H54 (cell line): Measurements from ENCODE around the gene KEAP1.
"Not testable (repeated sequence)": the region's sequence is repeated elsewhere in the genome, so short reads cannot be mapped to it uniquely, and the experiment has no call there.

Experiments
- DNase-seq: peaks from one replicate; pipeline ENCODE4 v3.0.0; 2011; ENCODE audit warnings: low spot score, mixed read lengths; ENCODE audit not compliant: insufficient read length
- FAIRE-seq: peaks from 3 replicates; lab custom pipeline; 2011; peaks lifted over from hg19 to GRCh38; lab: Jason Lieb, UNC
- POLR2A ChIP-seq: IDR thresholded peaks from 2 replicates; pipeline ENCODE4 v1.6.1; 2011; ENCODE audit warnings: low read depth, mild to moderate bottlenecking, low read length

KEAP1 gene

DNA sequence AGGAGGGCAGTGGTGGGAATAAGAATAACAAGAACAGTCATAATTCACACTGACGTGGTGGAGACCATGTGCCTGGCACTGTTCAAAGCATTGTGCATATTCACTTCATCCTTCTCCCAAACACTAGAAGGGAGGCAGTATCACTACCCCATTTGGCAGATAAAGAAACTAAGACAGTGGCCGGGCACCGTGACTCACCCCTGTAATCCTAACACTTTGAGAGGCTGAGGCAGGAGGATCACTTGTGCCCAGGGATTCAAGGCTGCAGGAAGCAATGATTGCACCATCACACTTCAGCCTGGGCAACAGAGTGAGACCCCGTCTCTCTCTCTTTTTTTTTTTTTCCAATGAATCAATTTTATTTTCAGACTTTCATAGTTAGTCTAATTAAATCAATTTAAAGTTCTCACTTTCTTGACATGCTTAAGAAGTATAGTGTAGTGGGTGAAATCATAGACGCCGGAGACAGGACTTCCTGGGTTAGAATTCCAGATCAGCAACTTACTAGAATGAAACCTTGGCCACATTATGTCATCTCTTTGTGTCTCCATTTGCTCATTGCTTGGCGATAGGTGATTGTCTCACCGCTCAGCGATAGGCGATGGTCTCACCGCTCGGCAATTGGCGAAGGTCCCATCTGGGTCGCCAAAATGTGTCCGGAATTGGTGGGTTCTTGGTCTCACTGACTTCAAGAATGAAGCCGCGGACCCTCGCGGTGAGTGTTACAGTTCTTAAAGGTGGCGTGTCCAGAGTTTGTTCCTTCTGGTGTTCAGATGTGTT is 35.2 kb upstream of the KEAP1 start:
- FAIRE-seq = no peak
- no peak for TF ChIP-seq POLR2A

DNA sequence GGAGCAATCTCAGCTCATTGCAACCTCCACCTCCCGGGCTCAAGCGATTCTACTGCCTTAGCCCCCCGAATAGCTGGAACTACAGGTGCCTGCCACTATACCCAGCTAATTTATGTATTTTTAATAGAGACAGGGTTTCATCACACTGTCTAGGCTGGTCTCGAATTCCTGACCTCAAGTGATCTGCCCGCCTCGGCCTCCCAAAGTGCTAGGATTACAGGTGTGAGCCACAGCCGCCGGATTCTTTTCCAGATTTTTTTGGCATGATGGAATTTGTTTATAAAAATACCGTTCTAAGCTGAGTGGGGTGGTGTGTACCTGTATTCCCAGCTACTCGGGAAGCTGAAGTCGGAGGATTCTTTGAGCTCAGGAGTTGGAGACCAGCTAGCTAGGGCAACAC is 34.5 kb upstream of the KEAP1 start:
- DNase-seq = no peak
- FAIRE-seq = no peak
- TF ChIP-seq POLR2A = no peak

More for the DNA sequence above, 35.2 kb upstream of the KEAP1 start:
- no peak for DNase-seq

DNA sequence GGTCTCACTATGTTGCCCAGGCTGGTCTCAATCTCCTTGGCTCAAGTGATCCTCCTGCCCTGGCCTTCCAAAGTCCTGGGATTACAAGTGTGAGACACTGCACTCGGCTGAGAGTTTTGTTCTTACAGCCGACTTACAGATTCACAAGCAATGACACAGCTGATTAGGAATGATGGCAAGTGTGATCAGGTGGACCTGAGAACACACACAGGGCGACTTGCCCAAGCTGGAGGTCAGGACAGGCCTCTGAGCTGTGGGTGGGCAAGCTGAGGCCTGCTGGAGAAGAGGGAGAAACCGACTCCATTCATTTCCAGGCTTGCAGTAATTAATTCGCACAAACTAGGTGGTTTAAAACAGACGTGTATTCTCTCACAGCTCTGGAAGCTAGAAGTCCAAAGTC is 32.5 kb upstream of the KEAP1 start:
- TF ChIP-seq POLR2A = no peak
- no peak for FAIRE-seq
- DNase-seq = no peak

DNA sequence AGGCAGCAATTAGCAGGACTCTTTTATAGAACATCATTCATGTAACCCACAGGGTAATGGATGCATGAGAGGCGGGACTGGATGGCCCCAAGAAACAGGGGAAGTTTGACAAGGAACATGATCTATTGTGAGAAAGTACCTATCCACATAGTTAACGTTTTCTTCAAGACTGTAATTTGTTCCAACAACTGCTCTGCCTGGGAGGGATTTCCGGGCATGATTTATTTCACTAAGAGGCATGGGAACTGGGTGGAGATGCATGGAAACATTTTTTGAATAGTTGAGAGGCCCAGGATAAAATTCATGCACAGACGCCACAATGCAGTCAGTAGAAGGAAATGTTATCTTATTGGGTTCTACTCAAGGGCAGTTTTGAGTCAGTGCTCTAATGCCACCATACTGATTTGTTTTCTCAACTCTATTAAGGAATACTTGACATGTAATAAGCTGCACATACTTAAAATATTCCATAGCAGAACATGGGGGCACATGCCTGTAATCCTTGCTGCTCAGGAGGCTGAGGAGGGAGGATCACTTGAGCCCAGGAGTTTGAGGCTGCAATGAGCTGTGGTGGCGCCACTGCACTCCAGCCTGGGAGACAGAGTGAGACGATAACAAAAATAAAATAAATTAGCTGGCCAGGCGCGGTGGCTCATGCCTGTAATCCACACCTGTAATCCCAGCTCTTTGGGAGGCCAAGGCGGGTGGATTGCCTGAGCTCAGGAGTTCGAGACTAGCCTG is 30.7 kb upstream of the KEAP1 start:
- no peak for DNase-seq

DNA sequence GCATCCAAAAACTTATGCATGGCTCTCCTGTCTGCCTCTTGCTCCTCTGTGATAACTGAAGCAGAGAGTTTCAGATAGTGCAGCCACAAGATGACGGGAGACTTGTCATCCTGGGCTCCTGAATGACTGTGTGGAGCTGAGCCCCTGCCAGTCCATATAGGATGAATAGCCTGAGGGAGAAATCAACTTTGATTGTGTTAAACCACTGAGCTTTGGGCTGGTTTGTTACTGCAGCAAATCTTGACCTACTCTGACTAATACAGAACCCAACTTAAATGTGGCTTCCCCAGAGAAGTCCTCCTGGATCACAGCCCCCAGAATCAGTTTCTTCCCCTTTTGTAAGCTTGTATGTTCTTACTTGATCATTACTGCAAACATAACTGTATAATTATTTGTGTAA is 29.3 kb upstream of the KEAP1 start:
- no peak for TF ChIP-seq POLR2A
- DNase-seq (no peak), FAIRE-seq (no peak)

More for the DNA sequence above, 30.7 kb upstream of the KEAP1 start:
- no peak for TF ChIP-seq POLR2A
- FAIRE-seq = no peak

DNA sequence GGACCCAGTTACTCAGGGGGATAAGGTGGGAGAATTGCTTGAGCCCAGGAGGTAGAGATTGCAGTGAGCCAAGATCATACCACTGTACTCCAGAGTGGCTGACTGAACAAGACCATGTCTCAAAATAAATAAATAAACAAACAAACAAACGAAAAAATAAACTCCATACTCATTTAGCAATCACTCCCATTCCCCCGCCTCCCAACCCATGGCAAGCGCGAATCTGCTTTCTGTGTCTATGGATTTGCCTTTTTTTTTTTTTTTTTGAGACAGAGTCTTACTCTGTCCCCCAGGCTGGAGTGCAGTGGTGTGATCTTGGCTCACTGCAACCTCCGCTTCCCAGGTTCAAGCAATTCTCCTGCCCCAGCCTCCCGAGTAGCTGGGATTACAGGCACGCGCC is 23.7 kb upstream of the KEAP1 start:
- not testable (repeated sequence) for DNase-seq, FAIRE-seq

DNA sequence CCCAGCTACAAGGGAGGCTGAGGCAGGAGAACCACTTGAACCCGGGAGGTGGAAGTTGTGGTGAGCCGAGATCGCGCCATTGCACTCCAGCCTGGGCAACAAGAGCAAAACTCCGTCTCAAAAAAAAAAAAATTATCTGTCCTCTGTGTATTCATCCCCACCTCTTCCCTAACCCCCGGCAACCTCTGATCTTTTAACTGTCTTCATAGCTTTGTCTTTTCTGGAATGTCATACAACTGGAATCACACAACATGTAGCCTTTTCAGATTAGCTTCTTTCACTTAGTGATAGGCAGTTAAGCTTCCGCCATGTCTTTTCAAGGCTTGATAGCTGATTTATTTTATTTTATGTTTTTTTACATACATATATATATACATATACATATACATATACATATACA is 22.5 kb upstream of the KEAP1 start:
- no peak for FAIRE-seq
- TF ChIP-seq POLR2A = no peak

DNA sequence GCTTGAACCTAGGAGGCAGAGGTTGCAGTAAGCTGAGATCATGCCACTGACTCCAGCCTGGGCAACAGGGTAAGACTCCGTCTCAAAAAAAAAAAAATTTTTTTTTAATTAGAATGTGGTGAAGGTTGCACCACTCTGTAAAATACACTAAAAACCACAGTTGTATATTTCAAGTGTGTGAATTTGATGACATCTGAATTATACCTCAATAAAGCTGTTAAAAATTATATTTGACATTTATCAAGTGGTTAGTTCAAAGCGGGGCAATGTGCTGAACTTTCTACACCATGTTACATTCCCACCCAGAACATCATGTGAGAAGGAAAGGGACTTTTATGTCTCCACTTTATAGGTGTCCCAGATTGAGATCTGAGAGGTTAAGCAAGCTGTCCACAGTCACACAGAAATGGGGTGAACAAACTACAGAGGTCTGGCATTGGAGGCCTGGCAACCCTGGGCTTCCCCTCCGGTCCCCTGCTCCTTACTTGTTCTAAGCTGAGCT is 20.0 kb upstream of the KEAP1 start:
- FAIRE-seq (no peak), DNase-seq (no peak)
- no peak for TF ChIP-seq POLR2A

More for the DNA sequence above, 22.5 kb upstream of the KEAP1 start:
- no peak for DNase-seq

DNA sequence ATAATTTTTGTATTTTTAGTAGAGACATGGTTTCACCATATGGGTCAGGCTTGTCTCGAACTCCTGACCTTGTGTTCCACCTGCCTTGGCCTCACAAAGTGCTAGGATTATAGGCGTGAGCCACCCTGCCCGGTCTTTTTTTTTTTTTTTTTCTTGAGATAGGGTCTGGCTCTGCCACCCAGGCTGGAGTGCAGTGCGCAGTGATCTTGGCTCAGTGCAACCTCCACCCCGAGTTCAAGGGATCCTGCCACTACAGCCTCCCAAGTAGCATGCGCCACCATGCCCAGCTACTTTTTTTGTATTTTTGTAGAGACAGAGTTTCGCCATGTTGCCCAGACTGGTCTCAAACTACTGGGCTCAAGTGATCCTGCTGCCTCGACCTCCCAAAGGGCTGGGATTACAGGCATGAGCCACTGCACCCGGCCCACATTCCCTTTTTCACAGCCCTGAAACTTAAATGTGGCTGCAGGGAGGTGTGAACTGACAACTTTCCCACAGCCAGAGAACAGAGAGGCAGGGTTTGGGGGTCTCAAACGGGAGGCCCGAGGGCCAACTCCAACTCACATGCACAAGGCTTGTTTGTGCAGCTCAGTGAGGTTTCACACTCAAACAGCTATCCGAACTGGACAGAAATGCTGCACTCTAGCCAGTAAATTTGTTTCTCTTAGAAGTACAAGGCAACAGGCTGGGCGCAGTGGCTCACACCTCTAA is 18.5 kb upstream of the KEAP1 start:
- no peak for DNase-seq
- FAIRE-seq = no peak
- no peak for TF ChIP-seq POLR2A

DNA sequence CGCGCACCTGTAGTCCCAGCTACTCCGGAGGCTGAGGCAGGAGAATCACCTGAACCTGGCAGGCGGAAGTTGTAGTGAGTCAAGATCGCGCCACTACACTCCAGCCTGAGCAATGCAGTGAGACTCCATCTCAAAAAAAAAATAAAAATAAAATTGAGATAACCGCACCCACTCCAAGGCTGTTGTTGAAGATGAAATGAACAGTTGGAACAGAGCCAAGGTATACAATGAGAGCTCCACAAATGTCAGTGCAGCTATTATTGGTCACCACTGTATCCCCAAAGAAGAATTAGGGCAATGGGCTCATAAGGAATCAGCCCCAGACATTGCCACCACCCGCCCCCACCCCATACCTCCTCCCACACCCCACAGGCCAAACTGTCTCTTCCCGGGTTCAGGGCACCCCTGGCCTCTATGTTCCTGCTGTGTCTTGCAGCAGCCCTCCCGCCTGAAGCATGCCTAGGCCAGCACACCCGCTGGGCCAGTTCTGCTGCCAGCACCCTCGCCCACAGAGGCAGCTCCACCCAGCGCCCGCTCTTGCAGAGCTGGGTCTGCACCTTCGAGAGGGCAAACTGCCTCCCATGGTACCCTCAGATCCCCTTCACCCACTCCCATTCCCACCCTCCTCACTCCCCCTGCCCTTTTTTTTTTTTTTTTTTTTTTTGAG is 17.6 kb upstream of the KEAP1 start:
- TF ChIP-seq POLR2A = no peak
- no peak for FAIRE-seq
- DNase-seq = no peak

DNA sequence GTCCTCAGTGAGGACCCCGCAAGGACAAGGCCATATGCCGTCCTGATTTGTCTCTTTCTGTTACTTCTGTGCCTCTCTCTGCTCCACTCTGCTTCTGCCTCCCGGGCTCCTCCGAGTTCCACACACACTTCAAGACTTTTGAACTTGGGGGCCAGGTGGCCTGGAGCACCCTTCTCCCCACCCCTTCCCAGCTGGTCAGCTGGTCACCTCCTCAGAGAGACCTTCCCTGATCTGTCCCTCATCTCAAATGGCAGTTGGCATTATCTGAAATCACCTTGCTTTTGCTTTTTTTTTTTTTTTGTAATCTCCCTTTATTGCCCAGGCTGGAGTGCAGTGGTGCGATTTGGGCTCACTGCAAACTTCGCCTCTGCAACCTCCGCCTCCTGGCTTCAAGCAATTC is 16.3 kb upstream of the KEAP1 start:
- TF ChIP-seq POLR2A = no peak
- no peak for DNase-seq
- FAIRE-seq = no peak

DNA sequence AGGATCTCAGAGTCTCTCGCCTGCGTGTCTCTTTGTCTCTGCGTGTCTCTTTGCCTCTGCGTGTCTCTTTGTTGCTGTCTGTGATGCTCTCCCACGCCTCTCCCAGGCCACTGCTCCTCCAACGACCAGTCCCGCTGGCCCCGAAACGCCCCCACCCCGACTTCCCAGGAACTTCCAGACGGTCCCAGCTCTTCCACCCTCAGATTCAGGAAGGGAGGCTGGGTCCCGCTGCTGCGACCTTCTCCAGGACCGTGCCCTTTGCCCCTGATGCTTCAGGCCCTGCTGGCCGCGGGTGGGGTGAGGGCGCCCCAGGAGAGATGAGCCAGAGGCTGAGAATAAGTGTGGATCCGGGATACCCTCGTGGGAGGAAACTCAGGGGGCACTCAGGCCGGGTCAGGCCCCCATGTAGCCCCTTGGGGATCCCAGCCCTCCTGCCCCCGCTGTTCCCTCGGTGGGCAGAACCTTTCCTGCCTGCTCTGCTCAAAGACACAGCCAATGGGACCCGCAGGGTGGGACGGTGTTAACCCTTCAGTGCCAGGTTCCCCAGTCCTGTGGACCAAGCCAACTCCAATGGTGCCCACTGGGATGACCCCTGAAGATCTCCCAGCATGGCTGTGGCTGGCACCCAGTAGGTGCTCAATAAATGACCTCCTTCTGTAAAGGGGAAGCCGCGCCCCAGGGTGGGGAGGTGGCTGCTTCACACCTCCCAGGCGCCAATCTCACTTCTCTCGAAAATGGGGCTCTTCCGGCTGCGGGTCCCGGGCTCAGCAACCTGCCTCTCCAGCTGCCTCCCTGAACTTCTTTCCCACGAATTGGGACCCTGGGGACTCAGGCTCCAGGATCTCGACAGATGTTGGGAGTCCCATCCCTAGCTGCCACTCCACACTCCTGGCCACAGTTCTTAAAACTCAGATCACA is 15.5 kb upstream of the KEAP1 start:
- no peak for TF ChIP-seq POLR2A
- FAIRE-seq (no peak), DNase-seq (no peak)

DNA sequence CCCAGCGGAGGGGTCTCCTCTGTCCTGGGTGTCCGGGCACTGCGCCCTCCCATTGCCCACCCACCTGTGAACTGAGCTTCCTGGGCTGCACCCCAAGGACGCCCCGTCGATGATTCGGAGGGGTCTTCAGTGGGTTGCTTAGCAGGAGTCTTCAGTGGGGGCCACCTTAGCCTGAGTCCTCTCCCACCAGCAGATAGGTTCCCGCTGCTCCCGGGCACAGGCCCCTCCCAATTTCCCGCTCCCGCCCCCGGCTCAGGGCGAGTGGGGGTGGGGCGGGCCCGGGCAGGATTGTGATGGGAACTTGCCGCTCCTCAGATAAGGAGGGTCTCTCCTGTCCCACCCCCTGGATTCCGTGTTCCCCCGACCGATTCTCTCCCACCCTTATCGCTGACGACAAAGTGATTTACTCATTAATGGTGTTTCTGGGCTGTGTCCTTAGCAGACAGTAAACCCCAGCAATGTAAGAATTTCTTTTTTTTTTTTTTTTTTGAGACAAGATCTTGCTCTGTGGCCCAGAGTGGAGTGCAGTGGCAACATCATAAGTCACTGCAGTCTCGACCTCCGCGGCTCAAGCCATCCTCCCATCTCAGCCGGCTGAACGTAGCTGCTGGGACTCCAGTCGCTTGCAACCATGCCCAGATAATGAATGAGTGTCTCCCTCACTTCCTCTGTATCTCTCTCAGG is 14.7 kb upstream of the KEAP1 start:
- no peak for FAIRE-seq
- no peak for TF ChIP-seq POLR2A
- DNase-seq = peak; percentile 83
